H9 (cell line): ENCODE results near the gene GHSR. TPM values are rescaled to one million over a fixed set of nuclear protein-coding genes. Genes with fewer than 3 reads are reported as not detected.

Source experiments
- DNase-seq: peaks from one replicate; pipeline ENCODE4 v3.0.0-alpha.2; 2017
- H2AFZ ChIP-seq: one replicate; pipeline ENCODE4 v1.6.1; 2013; ENCODE audit warnings: mild to moderate bottlenecking, low read length, control low read depth, moderate library complexity
- H2AK5ac ChIP-seq: 2 replicates; pipeline ENCODE4 v1.6.1; 2013; ENCODE audit warnings: low read length, control low read depth, mixed read lengths; ENCODE audit not compliant: insufficient read length
- H2BK120ac ChIP-seq: one replicate; pipeline ENCODE4 v1.6.1; 2013; ENCODE audit warnings: low read depth, mild to moderate bottlenecking, low read length, control low read depth, inconsistent platforms; ENCODE audit not compliant: poor library complexity, severe bottlenecking
- H2BK12ac ChIP-seq: 2 replicates; pipeline ENCODE4 v1.6.1; 2013; ENCODE audit warnings: low read length, control low read depth, mixed read lengths, low read depth; ENCODE audit not compliant: insufficient read length
- H2BK15ac ChIP-seq: 2 replicates; pipeline ENCODE4 v1.6.1; 2013; ENCODE audit warnings: low read depth, low read length, control low read depth
- H2BK20ac ChIP-seq: one replicate; pipeline ENCODE4 v1.6.1; 2013; ENCODE audit warnings: low read depth, mild to moderate bottlenecking, low read length, control low read depth, inconsistent platforms; ENCODE audit not compliant: poor library complexity, severe bottlenecking
- H2BK5ac ChIP-seq: 2 replicates; pipeline ENCODE4 v1.6.1; 2013; ENCODE audit warnings: low read length, control low read depth, mixed read lengths; ENCODE audit not compliant: insufficient read length
- H3K14ac ChIP-seq: 2 replicates; pipeline ENCODE4 v1.6.1; 2013; ENCODE audit warnings: low read length, control low read depth; ENCODE audit not compliant: insufficient read depth
- H3K18ac ChIP-seq: 2 replicates; pipeline ENCODE4 v1.6.1; 2013; ENCODE audit warnings: low read depth, mild to moderate bottlenecking, mixed read lengths, low read length, control low read depth; ENCODE audit not compliant: insufficient read length
- H3K23ac ChIP-seq: 2 replicates; pipeline ENCODE4 v1.6.1; 2013; ENCODE audit warnings: low read length, control low read depth, mixed read lengths, low read depth; ENCODE audit not compliant: insufficient read length
- H3K23me2 ChIP-seq: 2 replicates; pipeline ENCODE4 v1.6.1; 2013; ENCODE audit warnings: low read depth, mild to moderate bottlenecking, mixed read lengths, low read length, control low read depth; ENCODE audit not compliant: insufficient read length, poor library complexity, severe bottlenecking
- H3K27ac ChIP-seq: 2 replicates; pipeline ENCODE4 v1.5.1; 2013; ENCODE audit warnings: low read length, control low read depth, mixed read lengths, low read depth; ENCODE audit not compliant: insufficient read length
- H3K27me3 ChIP-seq: 2 replicates; pipeline ENCODE4 v1.6.1; 2013; ENCODE audit warnings: low read length, control low read depth, inconsistent platforms; ENCODE audit not compliant: insufficient read depth
- H3K4ac ChIP-seq: 2 replicates; pipeline ENCODE4 v1.6.1; 2013; ENCODE audit warnings: low read depth, mild to moderate bottlenecking, control low read depth, inconsistent platforms, low read length, moderate library complexity
- H3K4me1 ChIP-seq: 2 replicates; pipeline ENCODE4 v1.6.1; 2013; ENCODE audit warnings: low read length, control low read depth, inconsistent platforms; ENCODE audit not compliant: insufficient read depth
- H3K4me2 ChIP-seq: 2 replicates; pipeline ENCODE4 v1.6.1; 2013; ENCODE audit warnings: low read length, control low read depth, mixed read lengths; ENCODE audit not compliant: insufficient read length, insufficient read depth
- H3K56ac ChIP-seq: 2 replicates; pipeline ENCODE4 v1.6.1; 2013; ENCODE audit warnings: low read depth, mild to moderate bottlenecking, mixed read lengths, low read length, control low read depth; ENCODE audit not compliant: insufficient read length
- H3K79me1 ChIP-seq: 2 replicates; pipeline ENCODE4 v1.6.1; 2013; ENCODE audit warnings: low read depth, mild to moderate bottlenecking, moderate library complexity, low read length, control low read depth, inconsistent platforms; ENCODE audit not compliant: insufficient read depth, poor library complexity, severe bottlenecking
- H3K79me2 ChIP-seq: 2 replicates; pipeline ENCODE4 v1.6.1; 2013; ENCODE audit warnings: low read length, control low read depth, inconsistent platforms; ENCODE audit not compliant: insufficient read depth
- H3K9ac ChIP-seq: 2 replicates; pipeline ENCODE4 v1.6.1; 2013; ENCODE audit warnings: low read length, control low read depth, mixed read lengths; ENCODE audit not compliant: insufficient read length; ENCODE audit errors: extremely low read depth
- H3K9me3 ChIP-seq: one replicate; pipeline ENCODE4 v1.6.1; 2013; ENCODE audit warnings: low read depth, low read length, inconsistent platforms; ENCODE audit not compliant: control insufficient read depth
- H3T11ph ChIP-seq: one replicate; pipeline ENCODE4 v1.6.1; 2013; ENCODE audit warnings: mild to moderate bottlenecking, low read length, control low read depth, inconsistent platforms
- H4K20me1 ChIP-seq: one replicate; pipeline ENCODE4 v1.6.1; 2013; ENCODE audit not compliant: control insufficient read depth, insufficient read length, insufficient read depth
- H4K5ac ChIP-seq: 2 replicates; pipeline ENCODE4 v1.6.1; 2013; ENCODE audit warnings: low read depth, mild to moderate bottlenecking, mixed read lengths, low read length, control low read depth; ENCODE audit not compliant: insufficient read length
- H4K8ac ChIP-seq: replicated peaks from 2 replicates; pipeline ENCODE4 v1.6.1; 2013; ENCODE audit warnings: low read length, control low read depth, mixed read lengths, low read depth; ENCODE audit not compliant: insufficient read length
- H4K91ac ChIP-seq: 2 replicates; pipeline ENCODE4 v1.6.1; 2013; ENCODE audit warnings: low read depth, mild to moderate bottlenecking, moderate library complexity, mixed read lengths, low read length, control low read depth; ENCODE audit not compliant: insufficient read length
- H3K27ac Mint-ChIP-seq, 3 experiments: 2 replicates in 2 of 3; 3 replicates in 1 of 3; pipeline ENCODE4 v1.8.0; 2020 to 2021; ENCODE audit warnings: mixed read lengths in 3 of 3, mild to moderate bottlenecking in 1 of 3, moderate library complexity in 1 of 3
- H3K27me3 Mint-ChIP-seq: 2 replicates; pipeline ENCODE4 v1.8.0; 2021; ENCODE audit warnings: low read depth, mild to moderate bottlenecking, moderate library complexity, mixed read lengths
- H3K36me3 Mint-ChIP-seq, 3 experiments: 2 replicates in 2 of 3; 3 replicates in 1 of 3; pipeline ENCODE4 v1.8.0; 2020 to 2021; ENCODE audit warnings: low read depth in 3 of 3, mixed read lengths in 3 of 3; ENCODE audit not compliant: insufficient read depth in 1 of 3
- H3K4me1 Mint-ChIP-seq, 2 experiments: 2 replicates each; pipeline ENCODE4 v1.8.0; 2020; ENCODE audit warnings: mixed read lengths in 2 of 2
- H3K4me3 Mint-ChIP-seq, 2 experiments: 2 replicates in 1 of 2; 3 replicates in 1 of 2; pipeline ENCODE4 v1.8.0; 2020 to 2021; ENCODE audit warnings: mild to moderate bottlenecking in 2 of 2, mixed read lengths in 2 of 2, moderate library complexity in 1 of 2
- H3K9me3 Mint-ChIP-seq, 2 experiments: 2 replicates in 1 of 2; 3 replicates in 1 of 2; pipeline ENCODE4 v1.8.0; 2020; ENCODE audit warnings: mild to moderate bottlenecking in 2 of 2, mixed read lengths in 2 of 2, moderate library complexity in 1 of 2
- WGBS: extraction: QIAGEN DNeasy Blood & Tissue Kit; methylation state at CpG from one replicate; pipeline ENCODE4 v1.1.7; 2013; ENCODE audit warnings: missing lambda C conversion rate, low lambda C conversion rate, mixed read lengths; ENCODE audit not compliant: insufficient read length; ENCODE audit errors: extremely low coverage; 5-methylcytosine and 5-hydroxymethylcytosine counted together
- total RNA-seq: library from RNA; stranded (reverse); gene quantifications from 2 replicates; pipeline ENCODE4 v1.2.1, GENCODE V29; 2021
- TF ChIP-seq, protein P1 (sequence below): fragments of 200-600 bp; sonication (generic); conservative IDR thresholded peaks from 3 replicates; pipeline ENCODE4 v1.8.0; 2021; ENCODE audit warnings: antibody characterized with exemption, mild to moderate bottlenecking

The GHSR gene
- total RNA-seq, 1 experiment from 2014 or later = not detected

DNA sequence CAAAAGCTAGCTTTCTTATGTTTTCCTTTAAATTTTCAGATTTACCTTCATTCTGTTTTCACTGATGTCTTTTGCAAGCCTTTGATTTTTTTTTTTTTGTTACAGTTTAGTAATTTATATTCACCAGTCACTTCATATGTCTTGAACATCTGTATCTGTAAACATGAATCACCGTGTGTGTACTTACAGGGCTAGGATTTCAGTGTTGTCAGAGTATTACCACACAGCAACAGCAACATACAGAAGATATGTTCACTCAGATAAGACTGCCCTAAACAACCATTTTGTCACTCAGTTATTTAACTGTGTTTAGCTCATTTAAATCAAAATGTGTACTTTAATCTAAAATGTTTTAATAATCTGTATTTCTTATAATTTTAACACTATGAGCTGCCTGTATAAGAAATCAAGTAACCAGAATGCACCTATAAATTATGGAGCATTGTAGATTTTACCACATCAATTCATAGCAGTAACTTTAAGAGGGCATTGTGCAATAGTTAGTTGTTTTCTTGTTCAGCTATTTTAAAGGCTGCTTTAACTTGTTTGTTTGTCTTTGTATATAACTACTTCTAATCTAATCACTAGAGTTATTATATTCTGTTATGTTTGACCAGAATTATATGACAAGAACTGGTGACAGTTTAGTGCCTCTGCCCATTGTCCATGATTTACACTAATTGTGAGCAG is 50.4 kb downstream of the GHSR start:
- Histone ChIP-seq H4K5ac (no peak overlapping the region), H4K8ac (no peak overlapping the region), H3K79me2 (no peaks in the 10 kb centered on the region), H4K91ac (no peak overlapping the region), H3K9me3 (no peaks in the 10 kb centered on the region), H2BK5ac (no peak overlapping the region), H2BK20ac (no peak overlapping the region), H3K23me2 (no peaks in the 10 kb centered on the region), H3T11ph (no peak overlapping the region), H3K79me1 (no peaks in the 10 kb centered on the region), H3K18ac (no peak overlapping the region), H2AFZ (no peak overlapping the region), H4K20me1 (no peaks in the 10 kb centered on the region), H3K9ac (no peak overlapping the region), H3K23ac (no peak overlapping the region), H2BK120ac (no peak overlapping the region), H3K56ac (no peak overlapping the region), H3K27ac (no peak overlapping the region), H2AK5ac (no peak overlapping the region), H2BK15ac (no peak overlapping the region), H3K14ac (no peak overlapping the region), H3K4me2 (no peak overlapping the region), H3K4ac (no peak overlapping the region), H2BK12ac (no peak overlapping the region), H3K27me3 (no peaks in the 10 kb centered on the region), H3K4me1 (no peaks in the 10 kb centered on the region)
- no peak overlapping the region for H3K27ac Mint-ChIP-seq
- no peaks in the 10 kb centered on the region for H3K27me3 Mint-ChIP-seq
- no peaks in the 10 kb centered on the region for H3K4me1 Mint-ChIP-seq
- H3K9me3 Mint-ChIP-seq = no peaks in the 10 kb centered on the region; a peak in 1 of 5 replicates
- peaks cover 16 to 34% (median 28%) of the 10 kb centered on the region in 3 experiments; a peak in 6 of 7 replicates for H3K36me3 Mint-ChIP-seq
- DNase-seq = no peak
- H3K4me3 Mint-ChIP-seq = no peak overlapping the region
- no CpG with 5 or more reads among the region's 1 CpG for WGBS
- TF ChIP-seq, protein P1, sequence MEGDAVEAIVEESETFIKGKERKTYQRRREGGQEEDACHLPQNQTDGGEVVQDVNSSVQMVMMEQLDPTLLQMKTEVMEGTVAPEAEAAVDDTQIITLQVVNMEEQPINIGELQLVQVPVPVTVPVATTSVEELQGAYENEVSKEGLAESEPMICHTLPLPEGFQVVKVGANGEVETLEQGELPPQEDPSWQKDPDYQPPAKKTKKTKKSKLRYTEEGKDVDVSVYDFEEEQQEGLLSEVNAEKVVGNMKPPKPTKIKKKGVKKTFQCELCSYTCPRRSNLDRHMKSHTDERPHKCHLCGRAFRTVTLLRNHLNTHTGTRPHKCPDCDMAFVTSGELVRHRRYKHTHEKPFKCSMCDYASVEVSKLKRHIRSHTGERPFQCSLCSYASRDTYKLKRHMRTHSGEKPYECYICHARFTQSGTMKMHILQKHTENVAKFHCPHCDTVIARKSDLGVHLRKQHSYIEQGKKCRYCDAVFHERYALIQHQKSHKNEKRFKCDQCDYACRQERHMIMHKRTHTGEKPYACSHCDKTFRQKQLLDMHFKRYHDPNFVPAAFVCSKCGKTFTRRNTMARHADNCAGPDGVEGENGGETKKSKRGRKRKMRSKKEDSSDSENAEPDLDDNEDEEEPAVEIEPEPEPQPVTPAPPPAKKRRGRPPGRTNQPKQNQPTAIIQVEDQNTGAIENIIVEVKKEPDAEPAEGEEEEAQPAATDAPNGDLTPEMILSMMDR = no peak
